OCI-LY7 (cell line): ENCODE results near the gene IGSF21. TPM values are rescaled to one million over a fixed set of nuclear protein-coding genes. Genes with fewer than 3 reads are reported as not detected.
"Not testable (repeated sequence)": the region's sequence is repeated elsewhere in the genome, so short reads cannot be mapped to it uniquely, and the experiment has no call there.

ENCODE experiments used
- BruUV-seq: library from RNA; stranded (reverse); fragments of 400-500 nt; replicated peaks from 2 replicates; lab custom pipeline; 2021; lab: Mats Ljungman, UMichigan
- CTCF ChIA-PET: fragments of 300-600 bp; sonication (Branson Sonifier 250); formaldehyde crosslinking; loops from one replicate; lab custom pipeline; 2022; ENCODE audit warnings: antibody characterized with exemption; ENCODE audit not compliant: unreplicated experiment; lab: Charles Lee
- POLR2A ChIA-PET: fragments of 300-600 bp; sonication (Branson Sonifier 250); formaldehyde crosslinking; loops from one replicate; lab custom pipeline; 2022; ENCODE audit warnings: antibody characterized with exemption; lab: Charles Lee
- DNase-seq: peaks from one replicate; pipeline ENCODE4 v3.0.0-alpha.2; 2015; ENCODE audit warnings: low spot score
- H2AFZ ChIP-seq: fragments of 200-600 bp; sonication (generic), shearing (Covaris generic); 2 replicates; pipeline ENCODE4 v1.6.1; 2014; ENCODE audit warnings: mild to moderate bottlenecking, antibody characterized with exemption, low read length, moderate library complexity
- H3K27ac ChIP-seq: fragments of 200-600 bp; sonication (generic); 2 replicates; pipeline ENCODE4 v1.5.1; 2014; ENCODE audit warnings: mixed run types, low read depth, mild to moderate bottlenecking, moderate library complexity, low read length, inconsistent platforms; ENCODE audit not compliant: poor library complexity, severe bottlenecking
- H3K36me3 ChIP-seq: fragments of 200-600 bp; sonication (generic); 2 replicates; pipeline ENCODE4 v1.6.1; 2014; ENCODE audit warnings: mild to moderate bottlenecking, antibody characterized with exemption, low read length, moderate library complexity, mixed read lengths; ENCODE audit not compliant: insufficient read depth
- H3K4me1 ChIP-seq: fragments of 200-600 bp; sonication (generic); 2 replicates; pipeline ENCODE4 v1.5.1; 2014; ENCODE audit warnings: mild to moderate bottlenecking, low read length; ENCODE audit not compliant: insufficient read depth, poor library complexity, severe bottlenecking
- H3K4me2 ChIP-seq: fragments of 200-600 bp; sonication (generic); 2 replicates; pipeline ENCODE4 v1.6.1; 2014; ENCODE audit warnings: mild to moderate bottlenecking, low read length
- H3K4me3 ChIP-seq: fragments of 200-600 bp; sonication (generic); 2 replicates; pipeline ENCODE4 v1.5.1; 2014; ENCODE audit warnings: mild to moderate bottlenecking, low read depth, low read length; ENCODE audit not compliant: poor library complexity, severe bottlenecking
- H3K79me2 ChIP-seq: fragments of 200-600 bp; sonication (generic); 2 replicates; pipeline ENCODE4 v1.6.1; 2016; ENCODE audit warnings: low read depth, mild to moderate bottlenecking, low read length, moderate library complexity, mixed read lengths; ENCODE audit not compliant: insufficient read depth
- H3K9me2 ChIP-seq: fragments of 200-600 bp; sonication (generic); 2 replicates; pipeline ENCODE4 v1.6.1; 2016; ENCODE audit warnings: mild to moderate bottlenecking, low read length, mixed read lengths; ENCODE audit not compliant: insufficient read depth
- H3K9me3 ChIP-seq: fragments of 200-600 bp; sonication (generic); 2 replicates; pipeline ENCODE4 v1.6.1; 2014; ENCODE audit warnings: mild to moderate bottlenecking, mixed run types, low read length, mixed read lengths
- H4K20me1 ChIP-seq: fragments of 200-600 bp; sonication (generic); 2 replicates; pipeline ENCODE4 v1.6.1; 2014; ENCODE audit warnings: mild to moderate bottlenecking, antibody characterized with exemption, low read length, moderate library complexity, mixed read lengths; ENCODE audit not compliant: insufficient read depth
- EZH2phosphoT487 ChIP-seq: fragments of 200-600 bp; sonication (generic); IDR thresholded peaks from 2 replicates; pipeline ENCODE4 v1.6.1; 2018; ENCODE audit warnings: low read depth, borderline replicate concordance, mild to moderate bottlenecking, mixed run types, antibody characterized with exemption, low read length, moderate library complexity, mixed read lengths
- intact Hi-C: fragments of 100-400 bp; cut with micrococcal nuclease; formaldehyde crosslinking; loops from one replicate; pipeline ENCODE4 v1.10.0; 2022; ENCODE audit not compliant: unreplicated experiment
- total RNA-seq, 2 experiments: library from RNA; depleted of rRNA in 1 of 2; stranded (reverse); fragments of >200 nt in 1 of 2; shearing (Covaris generic) in 1 of 2; gene quantifications; 2 replicates each; pipeline ENCODE4 v1.2.3, GENCODE V29; 2014 to 2022
- TF ChIP-seq, protein P1 (sequence below): fragments of 200-600 bp; sonication (generic); conservative IDR thresholded peaks from 2 replicates; pipeline ENCODE4 v1.5.1; 2014; ENCODE audit warnings: mild to moderate bottlenecking, antibody characterized with exemption, low read length, moderate library complexity, mixed read lengths

Gene IGSF21
- total RNA-seq, 2 experiments from 2014 or later: 0.17 TPM; not detected in 1

DNA sequence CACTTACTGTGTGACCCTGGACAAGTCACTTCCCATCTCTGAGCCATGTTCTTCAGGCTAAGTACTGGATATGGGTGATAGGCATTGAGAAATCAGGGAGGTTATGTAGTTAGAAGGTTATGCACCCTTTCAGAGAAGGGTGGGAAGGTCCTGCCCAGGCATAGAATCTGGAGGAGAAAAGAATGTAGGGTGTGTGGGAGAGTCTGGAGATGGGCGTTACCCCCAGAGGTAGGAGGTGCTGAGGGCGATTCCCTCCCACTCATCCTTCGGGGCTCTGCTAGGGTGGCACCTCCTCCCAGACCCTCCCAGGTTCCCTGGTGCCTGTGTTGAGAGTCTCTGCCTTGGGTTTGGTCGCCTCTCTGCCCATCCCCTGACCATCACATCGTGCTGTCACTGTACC lies 51.1 kb downstream of the IGSF21 start:
- BruUV-seq: no TSS peak
- Histone ChIP-seq H3K4me3 (no peak overlapping the region), H3K9me2 (no peaks in the 10 kb centered on the region), H3K27ac (no peak overlapping the region), H4K20me1 (no peaks in the 10 kb centered on the region), H3K4me2 (no peak overlapping the region), H3K36me3 (no peaks in the 10 kb centered on the region), H3K4me1 (no peaks in the 10 kb centered on the region), H3K9me3 (no peaks in the 10 kb centered on the region), H3K79me2 (no peaks in the 10 kb centered on the region), H2AFZ (no peak overlapping the region)
- intact Hi-C loops: no loop called here
- no peak for DNase-seq
- CTCF ChIA-PET: no interaction called here
- POLR2A ChIA-PET: no interaction called here
- no peak for TF ChIP-seq EZH2phosphoT487

DNA sequence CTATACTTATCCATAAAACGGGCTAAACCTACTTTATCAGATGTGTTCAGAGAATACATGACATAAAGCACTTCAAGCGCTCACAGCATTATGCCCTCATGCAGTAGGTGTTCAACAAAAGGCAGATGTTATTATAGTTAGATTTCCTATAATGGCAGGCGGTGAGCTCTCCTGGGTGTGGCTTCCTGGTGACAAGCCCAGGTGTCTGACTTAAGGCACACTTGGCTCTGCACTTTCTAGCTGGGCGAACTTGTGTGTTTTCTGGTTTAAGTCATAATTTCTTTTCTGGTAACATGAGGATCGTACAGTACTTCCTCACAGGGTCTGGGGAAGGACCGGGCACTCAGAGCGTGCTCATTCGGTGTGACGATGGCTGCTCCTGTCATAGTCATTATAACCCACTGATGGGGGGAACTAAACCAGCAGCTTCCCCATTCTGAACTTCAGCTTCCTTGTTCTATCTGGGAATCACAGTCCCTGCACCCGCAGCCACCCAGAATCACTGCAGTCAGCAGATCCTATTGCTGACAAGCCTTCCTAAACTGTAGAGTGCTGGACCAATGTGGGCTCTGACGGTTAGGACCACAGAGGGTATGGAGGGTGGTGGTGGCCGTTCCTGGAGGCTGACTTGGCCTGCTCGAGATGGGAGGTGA lies 52.8 kb downstream of the IGSF21 start:
- Histone ChIP-seq H3K9me3 (no peaks in the 10 kb centered on the region), H3K4me2 (no peak overlapping the region), H4K20me1 (no peaks in the 10 kb centered on the region), H3K4me1 (no peaks in the 10 kb centered on the region), H3K79me2 (no peaks in the 10 kb centered on the region), H3K4me3 (no peak overlapping the region), H3K36me3 (no peaks in the 10 kb centered on the region), H2AFZ (no peak overlapping the region), H3K27ac (no peak overlapping the region), H3K9me2 (no peaks in the 10 kb centered on the region)
- no peak for TF ChIP-seq EZH2phosphoT487
- TF ChIP-seq, protein P1, sequence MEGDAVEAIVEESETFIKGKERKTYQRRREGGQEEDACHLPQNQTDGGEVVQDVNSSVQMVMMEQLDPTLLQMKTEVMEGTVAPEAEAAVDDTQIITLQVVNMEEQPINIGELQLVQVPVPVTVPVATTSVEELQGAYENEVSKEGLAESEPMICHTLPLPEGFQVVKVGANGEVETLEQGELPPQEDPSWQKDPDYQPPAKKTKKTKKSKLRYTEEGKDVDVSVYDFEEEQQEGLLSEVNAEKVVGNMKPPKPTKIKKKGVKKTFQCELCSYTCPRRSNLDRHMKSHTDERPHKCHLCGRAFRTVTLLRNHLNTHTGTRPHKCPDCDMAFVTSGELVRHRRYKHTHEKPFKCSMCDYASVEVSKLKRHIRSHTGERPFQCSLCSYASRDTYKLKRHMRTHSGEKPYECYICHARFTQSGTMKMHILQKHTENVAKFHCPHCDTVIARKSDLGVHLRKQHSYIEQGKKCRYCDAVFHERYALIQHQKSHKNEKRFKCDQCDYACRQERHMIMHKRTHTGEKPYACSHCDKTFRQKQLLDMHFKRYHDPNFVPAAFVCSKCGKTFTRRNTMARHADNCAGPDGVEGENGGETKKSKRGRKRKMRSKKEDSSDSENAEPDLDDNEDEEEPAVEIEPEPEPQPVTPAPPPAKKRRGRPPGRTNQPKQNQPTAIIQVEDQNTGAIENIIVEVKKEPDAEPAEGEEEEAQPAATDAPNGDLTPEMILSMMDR: no peak
- CTCF ChIA-PET: no interaction called here
- POLR2A ChIA-PET: no interaction called here
- BruUV-seq: no TSS peak
- no peak for DNase-seq
- intact Hi-C loops: no loop called here

DNA sequence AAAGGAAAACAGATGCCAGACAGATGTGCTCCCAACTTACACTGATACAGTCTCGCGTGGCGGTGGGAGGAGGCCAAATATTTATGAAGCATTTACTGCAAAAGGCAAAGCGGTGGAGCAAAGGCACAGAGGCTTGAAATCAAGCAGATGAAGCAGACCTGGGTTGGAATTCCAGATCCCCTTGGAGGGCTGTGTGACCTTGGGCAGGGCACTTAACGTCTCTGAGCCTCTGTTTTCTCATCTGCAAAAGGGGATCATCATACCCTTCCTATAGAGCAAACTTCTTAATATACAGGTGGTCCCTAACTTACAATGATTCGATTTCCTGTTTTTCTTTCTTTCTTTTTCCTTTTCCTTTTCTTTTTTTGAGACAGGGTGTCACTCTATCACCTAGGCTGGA lies 54.1 kb downstream of the IGSF21 start:
- intact Hi-C loops: no loop called here

DNA sequence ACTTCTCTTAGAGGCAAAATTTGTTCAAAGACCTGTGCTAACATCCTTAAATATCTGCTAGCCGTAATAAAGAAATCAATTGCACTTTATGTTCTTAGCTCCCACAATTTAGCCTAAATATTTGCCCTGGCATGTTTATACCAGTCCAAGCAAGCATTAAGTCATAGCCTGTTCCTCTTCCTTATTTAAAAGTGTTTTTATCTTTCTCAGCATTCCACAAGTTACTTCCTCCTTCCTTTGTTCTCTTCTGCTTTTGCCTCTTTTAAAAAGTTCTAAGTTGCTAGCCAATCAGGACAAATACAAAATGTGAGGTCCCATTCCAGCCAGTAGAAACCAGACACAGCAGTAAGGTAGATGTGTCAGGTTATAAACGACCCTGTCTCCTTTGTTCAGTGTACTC lies 58.0 kb downstream of the IGSF21 start:
- H2AFZ ChIP-seq, intact Hi-C loops, H3K36me3 ChIP-seq, H3K9me2 ChIP-seq, H3K79me2 ChIP-seq, H3K27ac ChIP-seq, POLR2A ChIA-PET, H3K9me3 ChIP-seq, H3K4me3 ChIP-seq, CTCF ChIA-PET, DNase-seq, H3K4me1 ChIP-seq, H4K20me1 ChIP-seq, H3K4me2 ChIP-seq, BruUV-seq: not testable (repeated sequence)

More for the DNA sequence above, 54.1 kb downstream of the IGSF21 start:
- Histone ChIP-seq H2AFZ (no peak overlapping the region), H3K36me3 (no peaks in the 10 kb centered on the region), H3K9me2 (no peaks in the 10 kb centered on the region), H3K4me1 (no peaks in the 10 kb centered on the region), H3K4me2 (no peak overlapping the region), H3K79me2 (no peaks in the 10 kb centered on the region), H3K27ac (no peak overlapping the region), H3K9me3 (no peaks in the 10 kb centered on the region), H3K4me3 (no peak overlapping the region), H4K20me1 (no peaks in the 10 kb centered on the region)
- ChIA-PET POLR2A (no interaction called here), CTCF (no interaction called here)
- TF ChIP-seq, protein P1: no peak
- TF ChIP-seq EZH2phosphoT487: no peak
- DNase-seq: no peak
- BruUV-seq: no TSS peak
